ENCODE data around the gene MXD3. TPM values are rescaled to one million over a fixed set of nuclear protein-coding genes. Genes with fewer than 3 reads are reported as not detected.

The MXD3 gene
- total and polyA plus RNA-seq, 10 of the 15 experiments (the other 5 are each of a cell fraction or from before 2014, with no cell fraction given): 0.24 to 29.8 (median 13.5) TPM

- FAIRE-seq (peak; percentile 84), DNase-seq (ENCODE audit: low read depth, low spot score) (no peak), ATAC-seq (peak; percentile 45)
- H4K20me1 ChIP-seq (ENCODE audit: control insufficient read depth, insufficient read depth): no peaks in the 10 kb centered on the region
- H3K4me2 ChIP-seq (ENCODE audit: control insufficient read depth, insufficient read depth): no peak overlapping the region
- ChIA-PET SMC1A (ENCODE audit: uncharacterized antibody, unreplicated experiment) (interaction anchor here (0.6 to 4.9 kb wide), 16 partner anchors 9 to 199 kb away, joined by 3 to 26 read pairs (median 4); partner anchors contain the start of genes DOK3 and LMAN2), RAD21 (ENCODE audit: unreplicated experiment) (interaction anchor here (0.6 to 1.9 kb wide), 10 partner anchors 42 to 198 kb away, joined by 3 to 9 read pairs (median 6); partner anchors contain the start of gene LMAN2), POLR2A (interaction anchor here (0.5 to 1.3 kb wide), 5 partner anchors 42 to 758 kb away, joined by 3 to 6 read pairs (median 4); partner anchors contain the start of gene LMAN2), CTCF (interaction anchor here (0.6 to 3.6 kb wide), 46 partner anchors 8 to 313 kb away, joined by 3 to 56 read pairs (median 5); partner anchors contain the start of genes LMAN2, NSD1, PDLIM7 and SLC34A1)
- 52% methylated on average over 10 of the region's 10 CpGs for WGBS (ENCODE audit: insufficient coverage, insufficient replicate concordance, low lambda C conversion rate, missing lambda C conversion rate)
- BruUV-seq (replicated peaks): no TSS peak
- no peak overlapping the region for H2AFZ ChIP-seq (ENCODE audit: control insufficient read depth, low read depth, low read length)
- H3K4me1 ChIP-seq (ENCODE audit: control insufficient read depth, insufficient read depth, low read length): peaks cover 29% of the 10 kb centered on the region
- H3K9ac ChIP-seq (ENCODE audit: control insufficient read depth, insufficient read depth, low read length): no peak overlapping the region
- H3K9me3 ChIP-seq (replicated peaks; ENCODE audit: control insufficient read depth, insufficient read depth, low read length): no peaks in the 10 kb centered on the region
- in situ Hi-C loops (cut with MboI): no loop called here
- H3K4me3 ChIP-seq: no peak overlapping the region
- peaks cover 7 to 16% of the 10 kb centered on the region in 2 experiments for H3K36me3 ChIP-seq (ENCODE audit: control insufficient read depth in 2 of 2, insufficient read depth in 2 of 2, low read length in 1 of 2)
- intact Hi-C loops (cut with micrococcal nuclease; ENCODE audit: unreplicated experiment): loop anchor here (2.0 to 10.0 kb wide), 4 partner anchors 53 to 285 kb away; partner anchors contain the start of gene TMED9
- peaks cover 22% of the 10 kb centered on the region for H3K79me2 ChIP-seq (ENCODE audit: control insufficient read depth, insufficient read depth, low read length)
- H3K27me3 ChIP-seq (replicated peaks in 1 of 2; ENCODE audit: control insufficient read depth in 2 of 2, insufficient read depth in 2 of 2, low read length in 1 of 2): no peaks in the 10 kb centered on the region
- no peak overlapping the region for H3K27ac ChIP-seq (ENCODE audit: control insufficient read depth, insufficient read depth)
- TF ChIP-seq CHD2 (IDR thresholded peaks at IDR 0.05; ENCODE audit: borderline replicate concordance, low read depth, low read length): no peak
- TF ChIP-seq WRNIP1 (IDR thresholded peaks at IDR 0.05; ENCODE audit: borderline replicate concordance, low read depth, low read length): 0 out of 2 replicates have a peak, but pooled peaks have one; percentile 20
- TF ChIP-seq ZNF207 (IDR thresholded peaks at IDR 0.05; ENCODE audit: borderline replicate concordance): no peak
- TF ChIP-seq CTCF (IDR thresholded peaks at IDR 0.05 in 2 of 3, conservative IDR thresholded peaks at IDR 0.05 in 1 of 3; ENCODE audit: control insufficient read depth in 2 of 3, extremely low read depth in 1 of 3, insufficient read depth in 1 of 3, low read depth in 3 of 3, low read length in 3 of 3): peak; percentile 84 to 97 (median 91)
- TF ChIP-seq SMARCA5 (IDR thresholded peaks at IDR 0.05): 0 out of 2 replicates have a peak, but pooled peaks have one; percentile 45
- 0 out of 2 replicates have a peak, but pooled peaks have one; percentile 56 for TF ChIP-seq TCF3 (IDR thresholded peaks at IDR 0.05; ENCODE audit: borderline replicate concordance, insufficient read depth, low read depth, low read length)
- TF ChIP-seq TCF12 (IDR thresholded peaks at IDR 0.05; ENCODE audit: low read depth, low read length): 0 out of 2 replicates have a peak, but pooled peaks have one; percentile 26
- TF ChIP-seq EGR1 (IDR thresholded peaks at IDR 0.05; ENCODE audit: borderline replicate concordance in 1 of 2, low read depth in 2 of 2, low read length in 2 of 2): no peak
- no peak for TF ChIP-seq IRF4 (IDR thresholded peaks at IDR 0.05; ENCODE audit: low read depth, low read length)
- TF ChIP-seq SPI1 (IDR thresholded peaks at IDR 0.05; ENCODE audit: borderline replicate concordance, insufficient read depth, low read depth, low read length): no peak
- 0 out of 3 replicates have a peak, but pooled peaks have one; percentile 22 for TF ChIP-seq POU2F2 (IDR thresholded peaks at IDR 0.05; ENCODE audit: borderline replicate concordance, low read depth, low read length)
- TF ChIP-seq CEBPZ (IDR thresholded peaks at IDR 0.05; ENCODE audit: low read depth, low read length): no peak
- TF ChIP-seq MYC (IDR thresholded peaks at IDR 0.05; ENCODE audit: insufficient read depth, insufficient read length, insufficient replicate concordance, low read length, severe bottlenecking): no peak
- peak; percentile 63; the same call in 1 of the 2 replicates for TF ChIP-seq YY1 (IDR thresholded peaks at IDR 0.05; ENCODE audit: low read depth, low read length)
- peak; percentile 32; the same call in 1 of the 2 replicates for TF ChIP-seq E2F4 (IDR thresholded peaks at IDR 0.05; ENCODE audit: low read depth, low read length)
These were observed 2.1 kb downstream of the MXD3 start for GRCh38 chr5:177309351-177310191.

All from GM12878 (cell line).